Chondrocyte (in vitro differentiated cells): Measurements from ENCODE around the gene TRPM2. TPM values are rescaled to one million over a fixed set of nuclear protein-coding genes. Genes with fewer than 3 reads are reported as not detected.

Experiments
- DNase-seq: peaks from one replicate; pipeline ENCODE4 v3.0.0; 2021; ENCODE audit warnings: mixed read lengths, low spot score
- H3K27ac Mint-ChIP-seq: one replicate; pipeline ENCODE4 v1.8.0; 2021; ENCODE audit warnings: mild to moderate bottlenecking, moderate library complexity, mixed read lengths; ENCODE audit not compliant: unreplicated experiment
- H3K27me3 Mint-ChIP-seq: 2 replicates; pipeline ENCODE4 v1.8.0; 2021; ENCODE audit warnings: low read depth, mixed read lengths
- H3K36me3 Mint-ChIP-seq: 2 replicates; pipeline ENCODE4 v1.8.0; 2021; ENCODE audit warnings: low read depth, mixed read lengths
- H3K4me1 Mint-ChIP-seq: 2 replicates; pipeline ENCODE4 v1.8.0; 2021; ENCODE audit warnings: low read depth, mild to moderate bottlenecking, mixed read lengths
- H3K4me3 Mint-ChIP-seq: one replicate; pipeline ENCODE4 v1.8.0; 2021; ENCODE audit warnings: mild to moderate bottlenecking, moderate library complexity, mixed read lengths; ENCODE audit not compliant: unreplicated experiment
- H3K9me3 Mint-ChIP-seq: 2 replicates; pipeline ENCODE4 v1.8.0; 2021; ENCODE audit warnings: low read depth, mixed read lengths
- CTCF ChIP-seq: fragments of 200-600 bp; sonication (generic); IDR thresholded peaks from 2 replicates; pipeline ENCODE4 v1.5.0; 2021; ENCODE audit warnings: antibody characterized with exemption, mild to moderate bottlenecking, moderate library complexity
- total RNA-seq: library from RNA; stranded (reverse); gene quantifications from 3 replicates; pipeline ENCODE4 v1.2.1, GENCODE V29; 2021

The TRPM2 gene
- total RNA-seq, 1 donor from 2014 or later: 0.32 TPM

GRCh38 chr21:44454747-44455523 is 101.5 kb downstream of the TRPM2 start, which contains the start of gene LRRC3:
Gene LRRC3, plus strand, starts transcription at chr21:44455510. Its CDS starts 1,135 bp downstream, at chr21:44456645.
- H3K27me3 Mint-ChIP-seq: peaks cover 23% of the 10 kb centered on the region
- no peaks in the 10 kb centered on the region for H3K4me1 Mint-ChIP-seq
- H3K27ac Mint-ChIP-seq: no peak within 1 kb of the TSS
- no peak for TF ChIP-seq CTCF
- H3K9me3 Mint-ChIP-seq: peaks cover 17% of the 10 kb centered on the region
- peaks cover 2% of the 10 kb centered on the region for H3K36me3 Mint-ChIP-seq
- H3K4me3 Mint-ChIP-seq: peak within 1 kb of the TSS; percentile 77
- no peak for DNase-seq

DNA sequence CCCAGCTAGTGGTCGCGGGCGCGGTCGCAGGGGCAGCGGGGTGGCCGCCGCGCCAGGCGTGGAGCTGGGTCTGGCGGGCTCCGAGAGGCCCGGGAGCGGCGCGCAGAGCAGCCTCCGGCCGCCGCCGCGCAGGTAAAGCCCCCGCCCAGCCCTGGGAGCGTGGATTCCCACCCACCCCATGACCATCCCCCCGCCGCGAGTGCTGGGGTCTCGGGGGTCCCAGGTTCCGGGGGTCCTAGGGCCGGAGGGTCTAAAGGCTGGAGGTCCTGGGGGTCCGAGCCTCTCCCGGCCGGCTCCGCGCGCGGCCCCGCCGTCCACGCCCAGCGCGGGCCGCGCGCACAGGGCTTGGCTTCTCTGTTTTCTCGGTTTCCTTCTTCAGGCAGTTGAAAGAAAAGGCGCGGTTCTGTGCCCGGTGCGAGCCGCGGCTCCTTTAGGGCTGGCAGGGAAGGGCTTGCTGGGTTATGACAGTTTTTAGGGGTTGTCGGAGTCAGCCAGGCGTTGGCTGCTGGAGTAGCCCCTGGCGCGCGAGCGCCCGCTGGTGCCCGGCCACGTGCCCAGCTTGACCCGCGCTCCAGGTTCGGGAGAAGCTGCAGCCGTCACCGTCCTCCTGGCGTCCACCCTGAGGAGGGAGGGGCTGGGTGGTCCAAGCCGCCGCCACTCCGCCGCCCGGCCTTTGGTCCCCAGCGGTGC is 102.2 kb downstream of the TRPM2 start:
- TF ChIP-seq CTCF: peak; percentile 60
- H3K27me3 Mint-ChIP-seq: peaks cover 18% of the 10 kb centered on the region
- peaks cover 2% of the 10 kb centered on the region for H3K36me3 Mint-ChIP-seq
- H3K9me3 Mint-ChIP-seq: peaks cover 17% of the 10 kb centered on the region
- no peak overlapping the region for H3K27ac Mint-ChIP-seq
- no peak for DNase-seq
- H3K4me1 Mint-ChIP-seq: no peaks in the 10 kb centered on the region
- peak overlapping the region; percentile 77 for H3K4me3 Mint-ChIP-seq

- peaks cover 12% of the 10 kb centered on the region for H3K27me3 Mint-ChIP-seq
- peak; percentile 93 for DNase-seq
These were observed 102.9 kb downstream of the TRPM2 start for GRCh38 chr21:44456214-44456914.

GRCh38 chr21:44456915-44457736 is 103.7 kb downstream of the TRPM2 start:
- peaks cover 5% of the 10 kb centered on the region for H3K27me3 Mint-ChIP-seq
- H3K4me1 Mint-ChIP-seq: no peaks in the 10 kb centered on the region
- TF ChIP-seq CTCF: no peak
- no peak overlapping the region for H3K27ac Mint-ChIP-seq
- DNase-seq: peak; percentile 91
- H3K9me3 Mint-ChIP-seq: peaks cover 13% of the 10 kb centered on the region
- peak overlapping the region; percentile 59 for H3K4me3 Mint-ChIP-seq
- H3K36me3 Mint-ChIP-seq: peaks cover 2% of the 10 kb centered on the region

More at GRCh38 chr21:44456214-44456914, 102.9 kb downstream of the TRPM2 start:
- peaks cover 17% of the 10 kb centered on the region for H3K9me3 Mint-ChIP-seq
- H3K27ac Mint-ChIP-seq: no peak overlapping the region
- TF ChIP-seq CTCF: peak; percentile 11
- peak overlapping the region; percentile 77 for H3K4me3 Mint-ChIP-seq
- H3K36me3 Mint-ChIP-seq: peaks cover 2% of the 10 kb centered on the region
- no peaks in the 10 kb centered on the region for H3K4me1 Mint-ChIP-seq
